SK-N-SH (cell line): ENCODE measurements around the gene CAMKMT. TPM values are rescaled to one million over a fixed set of nuclear protein-coding genes. Genes with fewer than 3 reads are reported as not detected.

Experiments
- CTCF ChIA-PET: fragments of 300-600, 350-600 bp; formaldehyde crosslinking; extraction: SDS; loops from one replicate; lab custom pipeline; 2021; lab: Yijun Ruan, JAX
- POLR2A ChIA-PET: fragments of 350-600 bp; sonication (Branson Sonifier 250); formaldehyde crosslinking; extraction: SDS; loops from one replicate; lab custom pipeline; 2020; ENCODE audit warnings: antibody characterized with exemption, inconsistent platforms; lab: Yijun Ruan, JAX
- DNase-seq: peaks from one replicate; pipeline ENCODE4 v3.0.0; 2012
- H2AFZ ChIP-seq: fragments of 200-600 bp; sonication (generic); 2 replicates; pipeline ENCODE4 v1.8.1; 2016; ENCODE audit warnings: antibody characterized with exemption, mild to moderate bottlenecking, low read depth
- H3F3A ChIP-seq: fragments of 200-600 bp; sonication (generic); replicated peaks from 2 replicates; pipeline ENCODE3; 2016; ENCODE audit warnings: antibody characterized with exemption, mild to moderate bottlenecking; ENCODE audit not compliant: insufficient read depth
- H3K27ac ChIP-seq, 2 experiments: fragments of 200-500 bp in 1 of 2; fragments of 200-600 bp in 1 of 2; sonication (Bioruptor generic) in 1 of 2; sonication (generic), shearing (Covaris generic) in 1 of 2; 2 replicates each; pipeline versions ENCODE4 v1.5.1 to v1.6.1; 2014 to 2016; ENCODE audit warnings: low read depth in 2 of 2, inconsistent platforms in 1 of 2, low read length in 1 of 2, mild to moderate bottlenecking in 1 of 2, mixed read lengths in 1 of 2
- H3K27me3 ChIP-seq: fragments of 200-600 bp; sonication (generic), shearing (Covaris generic); 2 replicates; pipeline ENCODE4 v1.6.1; 2016; ENCODE audit warnings: mixed run types; ENCODE audit not compliant: insufficient read depth
- H3K36me3 ChIP-seq, 2 experiments: fragments of 200-500 bp in 1 of 2; fragments of 200-600 bp in 1 of 2; sonication (Bioruptor generic) in 1 of 2; sonication (generic) in 1 of 2; replicated peaks in 1 of 2; 2 replicates each; pipeline versions ENCODE3 to v1.5.1; 2014 to 2016; ENCODE audit warnings: low read length in 1 of 2, mild to moderate bottlenecking in 1 of 2; ENCODE audit not compliant: insufficient read depth in 2 of 2, control insufficient read depth in 1 of 2
- H3K4me1 ChIP-seq, 2 experiments: fragments of 200-500 bp in 1 of 2; fragments of 200-600 bp in 1 of 2; sonication (Bioruptor generic) in 1 of 2; sonication (generic), shearing (Covaris generic) in 1 of 2; 2 replicates each; pipeline versions ENCODE4 v1.5.1 to v1.6.1; 2014 to 2016; ENCODE audit warnings: low read depth in 1 of 2, low read length in 1 of 2, mixed run types in 1 of 2; ENCODE audit not compliant: insufficient read depth in 2 of 2, control insufficient read depth in 1 of 2
- H3K4me2 ChIP-seq: fragments of 200-600 bp; sonication (generic), shearing (Covaris generic); 2 replicates; pipeline ENCODE4 v1.6.1; 2017; ENCODE audit warnings: mixed run types
- H3K4me3 ChIP-seq, 2 experiments: fragments of 200-500 bp in 1 of 2; fragments of 200-600 bp in 1 of 2; sonication (Bioruptor generic) in 1 of 2; sonication (generic), shearing (Covaris generic) in 1 of 2; 2 replicates each; pipeline versions ENCODE4 v1.5.1 to v1.8.1; 2014 to 2016; ENCODE audit warnings: low read depth in 2 of 2, inconsistent platforms in 1 of 2, low read length in 1 of 2, mild to moderate bottlenecking in 1 of 2, mixed read lengths in 1 of 2, moderate library complexity in 1 of 2
- H3K79me2 ChIP-seq: fragments of 200-600 bp; sonication (generic); 2 replicates; pipeline ENCODE4 v1.8.1; 2017; ENCODE audit warnings: mild to moderate bottlenecking; ENCODE audit not compliant: insufficient read depth
- H3K9ac ChIP-seq: fragments of 200-600 bp; sonication (generic); 2 replicates; pipeline ENCODE4 v1.6.1; 2017; ENCODE audit warnings: mixed run types
- H3K9me2 ChIP-seq: fragments of 200-600 bp; sonication (generic); 2 replicates; pipeline ENCODE4 v1.6.1; 2017; ENCODE audit warnings: mixed run types
- H3K9me3 ChIP-seq: fragments of 200-600 bp; sonication (generic); 2 replicates; pipeline ENCODE4 v1.6.1; 2017; ENCODE audit warnings: mixed run types, mild to moderate bottlenecking, moderate library complexity
- H4K20me1 ChIP-seq: fragments of 200-600 bp; sonication (generic); 2 replicates; pipeline ENCODE4 v1.6.1; 2017; ENCODE audit warnings: mild to moderate bottlenecking, mixed run types; ENCODE audit not compliant: insufficient read depth
- ELF1 ChIP-seq: IDR thresholded peaks from 2 replicates; pipeline ENCODE4 v1.4.0; 2012
- EP300 ChIP-seq, 2 experiments: IDR thresholded peaks; 2 replicates each; pipeline versions ENCODE4 v1.4.0 to v1.6.1; 2012; ENCODE audit warnings: borderline replicate concordance in 1 of 2, low read depth in 1 of 2, low read length in 1 of 2
- FOSL2 ChIP-seq: IDR thresholded peaks from 2 replicates; pipeline ENCODE4 v1.4.0; 2012; ENCODE audit warnings: low read depth, mild to moderate bottlenecking, moderate library complexity, borderline replicate concordance
- FOXJ3 ChIP-seq: sonication (generic); formaldehyde crosslinking; IDR thresholded peaks from 2 replicates; pipeline ENCODE4 v1.5.1; 2020; ENCODE audit warnings: mild to moderate bottlenecking, missing genetic modification reagents
- GABPA ChIP-seq: IDR thresholded peaks from 2 replicates; pipeline ENCODE4 v1.4.0; 2012; ENCODE audit warnings: low read depth, mild to moderate bottlenecking
- NFIC ChIP-seq: IDR thresholded peaks from 2 replicates; pipeline ENCODE4 v1.4.0; 2012; ENCODE audit warnings: borderline replicate concordance
- RXRA ChIP-seq: IDR thresholded peaks from 2 replicates; pipeline ENCODE4 v1.4.0; 2012; ENCODE audit warnings: low read depth, mild to moderate bottlenecking, borderline replicate concordance
- USF1 ChIP-seq: IDR thresholded peaks from 2 replicates; pipeline ENCODE4 v1.4.0; 2012; ENCODE audit warnings: low read depth, borderline replicate concordance
- USF2 ChIP-seq: fragments of 150-350 bp; IDR thresholded peaks from 2 replicates; pipeline ENCODE4 v1.6.1; 2017; ENCODE audit warnings: antibody characterized with exemption, low read length, low read depth, borderline replicate concordance
- YY1 ChIP-seq: IDR thresholded peaks from 2 replicates; pipeline ENCODE4 v1.4.0; 2012; ENCODE audit warnings: low read depth, mild to moderate bottlenecking
- WGBS: methylation state at CpG from one replicate; pipeline ENCODE4 v1.1.6; 2017; ENCODE audit warnings: low lambda C conversion rate; 5-methylcytosine and 5-hydroxymethylcytosine counted together
- polyA plus RNA-seq, 3 experiments: library from polyadenylated mRNA; depleted of rRNA; stranded (reverse); fragments of >200 nt; gene quantifications; 2 replicates each; pipeline ENCODE4 v1.2.3, GENCODE V29; 2012

The CAMKMT gene
- polyA plus RNA-seq, 1 of the 3 experiments (the other 2 are of a cell fraction): 5.9 TPM

- 86% methylated on average over 1 of the region's 1 CpG for WGBS
- Histone ChIP-seq H3F3A (peaks cover 5% of the 10 kb centered on the region), H3K9me3 (no peaks in the 10 kb centered on the region), H3K9ac (no peak overlapping the region), H3K4me1 (no peaks in the 10 kb centered on the region), H3K4me3 (no peak overlapping the region), H3K27me3 (no peaks in the 10 kb centered on the region), H3K4me2 (no peak overlapping the region), H3K27ac (no peak overlapping the region), H2AFZ (no peak overlapping the region), H3K36me3 (peaks cover 62 to 68% of the 10 kb centered on the region in 2 experiments), H3K79me2 (no peaks in the 10 kb centered on the region), H3K9me2 (no peaks in the 10 kb centered on the region), H4K20me1 (no peaks in the 10 kb centered on the region)
- POLR2A ChIA-PET: no interaction called here
- TF ChIP-seq EP300 (IDR thresholded peaks at IDR 0.05; ENCODE audit: borderline replicate concordance in 1 of 2, low read depth in 1 of 2, low read length in 1 of 2) (no peak), RXRA (no peak), GABPA (no peak), FOSL2 (no peak), ELF1 (no peak), FOXJ3 (CRISPR knock-in tag) (no peak), USF1 (no peak), USF2 (no peak), NFIC (no peak)
- CTCF ChIA-PET: interaction anchor here (0.8 to 1.7 kb wide), 2 partner anchors 15 to 59 kb away, joined by 3 to 5 read pairs; no protein-coding TSS in a partner anchor
- no peak for DNase-seq
Observed at GRCh38 chr2:44333994-44334393, 27.8 kb upstream of the CAMKMT start.

GRCh38 chr2:44335806-44336538 lies 25.8 kb upstream of the CAMKMT start:
- Histone ChIP-seq H3K27ac (no peak overlapping the region), H3K4me1 (no peaks in the 10 kb centered on the region), H3K4me2 (no peak overlapping the region), H3K4me3 (no peak overlapping the region), H3K9me3 (no peaks in the 10 kb centered on the region), H3K36me3 (peaks cover 61 to 71% of the 10 kb centered on the region in 2 experiments), H3K79me2 (no peaks in the 10 kb centered on the region), H4K20me1 (no peaks in the 10 kb centered on the region), H3K9ac (no peak overlapping the region), H3F3A (peaks cover 5% of the 10 kb centered on the region), H3K9me2 (no peaks in the 10 kb centered on the region), H2AFZ (no peak overlapping the region)
- POLR2A ChIA-PET: no interaction called here
- WGBS: 97% methylated on average over 2 of the region's 2 CpGs
- TF ChIP-seq YY1: no peak
- TF ChIP-seq, all 33 proteins: peak for 0
- CTCF ChIA-PET: interaction anchor here (1.8 kb wide), 1 partner anchor 143 kb away, joined by 7 read pairs; no protein-coding TSS in a partner anchor
- H3K27me3 ChIP-seq: no peaks in the 10 kb centered on the region
- DNase-seq: no peak
